Measurements from ENCODE around the gene PHLDA3.
"Not testable (repeated sequence)": the region's sequence is repeated elsewhere in the genome, so short reads cannot be mapped to it uniquely, and the experiment has no call there.

The PHLDA3 gene

GRCh38 chr1:201475130-201475529, 6.1 kb upstream of the PHLDA3 start:
- no peak for DNase-seq (ENCODE audit: low read depth)
- H3K4me3 ChIP-seq (ENCODE audit: control insufficient read depth, low read depth, low read length), result no peak overlapping the region
- no peak for TF ChIP-seq CTCF (IDR thresholded peaks at IDR 0.05; ENCODE audit: control insufficient read depth, insufficient read depth, low read depth, low read length, missing control alignments)

DNA sequence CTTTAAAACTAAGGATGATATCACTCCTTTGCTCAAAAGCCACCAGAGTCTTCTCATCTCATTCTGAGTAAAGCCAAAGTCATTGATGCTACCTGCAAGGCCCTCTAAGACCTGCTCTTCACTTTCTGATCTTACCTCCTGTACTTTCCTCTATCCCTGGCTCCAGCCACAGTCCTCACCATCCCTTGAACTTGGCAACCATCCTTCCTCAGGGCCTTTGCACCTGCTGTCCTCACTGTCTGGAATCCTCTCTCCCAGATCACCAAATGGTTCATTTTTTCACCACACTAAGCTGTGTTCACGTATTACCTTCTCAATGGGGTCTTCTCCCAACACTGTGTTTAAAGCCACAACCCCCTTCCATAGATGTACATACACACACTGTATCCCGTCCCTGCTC, 4.3 kb upstream of the PHLDA3 start:
- no peak for DNase-seq (ENCODE audit: low read depth)
- no peak overlapping the region for H3K4me3 ChIP-seq (ENCODE audit: control insufficient read depth, low read depth, low read length)
- TF ChIP-seq CTCF (IDR thresholded peaks at IDR 0.05; ENCODE audit: control insufficient read depth, insufficient read depth, low read depth, low read length, missing control alignments), result no peak

GRCh38 chr1:201472321-201472720, 3.3 kb upstream of the PHLDA3 start:
- not testable (repeated sequence) for H3K4me3 ChIP-seq (ENCODE audit: control insufficient read depth, low read depth, low read length); DNase-seq (ENCODE audit: low read depth)

GRCh38 chr1:201471772-201472171, 2.8 kb upstream of the PHLDA3 start:
- no peak overlapping the region for H3K4me3 ChIP-seq (ENCODE audit: control insufficient read depth, low read depth, low read length)
- no peak for DNase-seq (ENCODE audit: low read depth)
- TF ChIP-seq CTCF (IDR thresholded peaks at IDR 0.05; ENCODE audit: control insufficient read depth, insufficient read depth, low read depth, low read length, missing control alignments), result no peak

DNA sequence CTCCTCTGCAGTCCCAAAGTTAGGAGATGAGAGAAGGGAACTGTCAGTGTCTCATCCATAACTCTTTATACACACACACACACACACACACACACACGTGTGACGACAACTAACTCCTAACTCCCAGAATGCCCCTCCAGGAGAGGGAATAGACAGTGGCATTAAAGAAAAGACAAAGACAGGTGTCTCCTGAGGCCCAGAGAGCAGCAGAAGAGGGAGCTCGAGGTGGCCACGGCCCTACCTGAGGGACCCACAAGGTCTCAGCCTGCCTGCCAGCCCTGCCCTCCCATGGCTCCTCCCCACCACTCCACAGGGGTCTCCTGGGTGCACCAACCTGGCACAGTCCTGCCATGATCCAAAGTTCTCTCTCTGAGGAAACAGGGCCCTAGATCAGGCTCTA, 1.6 kb upstream of the PHLDA3 start:
- no peak overlapping the region for H3K4me3 ChIP-seq (ENCODE audit: control insufficient read depth, low read depth, low read length)
- TF ChIP-seq CTCF (IDR thresholded peaks at IDR 0.05; ENCODE audit: control insufficient read depth, insufficient read depth, low read depth, low read length, missing control alignments), result no peak

DNA sequence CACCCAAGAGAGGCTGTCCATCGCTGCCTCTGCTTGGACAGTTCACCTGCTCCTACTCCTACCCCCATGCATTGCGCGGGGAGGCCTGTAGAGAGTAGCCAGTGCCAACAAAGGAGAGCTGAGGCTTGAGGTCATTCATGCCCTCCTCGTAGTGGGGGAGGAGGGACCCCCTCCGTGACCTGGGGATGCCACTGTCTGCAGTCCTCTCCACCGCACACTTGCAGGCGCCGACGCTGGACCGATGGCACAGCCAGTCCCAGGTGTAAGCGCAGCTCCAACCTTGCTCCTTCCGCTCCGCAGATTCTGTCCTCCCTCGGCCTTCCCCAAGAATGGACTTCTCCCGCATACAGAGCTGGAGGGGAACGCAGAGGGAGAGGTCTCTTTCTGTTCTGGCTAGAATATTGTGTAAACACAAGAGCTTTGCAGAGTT, 672 bp upstream of the PHLDA3 start:
- DNase-seq (ENCODE audit: low read depth), result no peak
- no peak for TF ChIP-seq CTCF (IDR thresholded peaks at IDR 0.05; ENCODE audit: control insufficient read depth, insufficient read depth, low read depth, low read length, missing control alignments)
- H3K4me3 ChIP-seq (ENCODE audit: control insufficient read depth, low read depth, low read length), result peak overlapping the region; percentile 86

More for the DNA sequence above, 1.6 kb upstream of the PHLDA3 start:
- no peak for DNase-seq (ENCODE audit: low read depth)

DNA sequence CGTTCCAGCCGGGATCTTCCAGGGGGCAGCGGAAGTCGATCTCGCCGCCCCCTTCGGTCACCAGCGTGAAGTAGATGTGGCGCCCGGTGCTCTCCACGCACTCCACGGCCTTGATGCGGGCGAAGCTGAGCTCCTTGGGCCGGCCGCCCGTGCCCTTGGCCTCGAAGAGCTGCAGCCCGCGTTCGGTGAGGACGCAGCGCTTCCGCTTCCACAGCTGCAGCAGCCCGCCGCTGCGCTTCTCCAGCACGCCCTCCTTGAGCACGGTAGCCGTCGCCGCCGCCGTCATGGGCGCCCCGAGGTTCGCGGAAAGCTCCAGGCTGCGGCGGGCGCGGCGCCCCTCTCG, 516 bp downstream of the PHLDA3 start:
- peak overlapping the region; percentile 86 for H3K4me3 ChIP-seq (ENCODE audit: control insufficient read depth, low read depth, low read length)
- TF ChIP-seq CTCF (IDR thresholded peaks at IDR 0.05; ENCODE audit: control insufficient read depth, insufficient read depth, low read depth, low read length, missing control alignments), result no peak
- DNase-seq (ENCODE audit: low read depth), result no peak
